Measurements from ENCODE around the gene SLC25A15.
"Not testable (repeated sequence)": the region's sequence is repeated elsewhere in the genome, so short reads cannot be mapped to it uniquely, and the experiment has no call there.

The SLC25A15 gene

DNA sequence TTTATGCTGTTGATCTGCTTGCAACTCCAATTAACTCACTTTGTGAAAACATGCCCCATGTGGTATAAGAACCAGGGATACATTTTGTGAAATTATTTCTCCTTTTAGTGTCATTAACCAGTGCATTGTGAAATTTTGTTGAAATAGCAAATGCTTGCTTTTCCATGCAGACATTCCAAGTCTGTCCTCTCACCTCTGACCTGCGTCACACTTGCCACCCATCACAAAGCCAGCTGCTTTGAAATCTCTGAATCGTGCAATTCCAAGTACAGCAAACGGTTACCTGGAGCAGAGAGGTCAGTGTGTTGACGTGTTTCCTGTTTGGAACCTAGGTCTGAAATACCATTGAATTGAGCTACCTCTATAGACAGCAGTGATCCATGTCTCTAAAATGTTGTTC, 4.9 kb upstream of the SLC25A15 start:
- TF ChIP-seq POLR2A (IDR thresholded peaks at IDR 0.05; ENCODE audit: low read depth, low read length) (no peak), POLR2AphosphoS5 (IDR thresholded peaks at IDR 0.05; ENCODE audit: low read depth, low read length) (no peak), TAF1 (IDR thresholded peaks at IDR 0.05; ENCODE audit: borderline replicate concordance, low read depth, low read length) (no peak)

GRCh38 chr13:40786568-40786996, 2.8 kb upstream of the SLC25A15 start:
- no peak for DNase-seq (ENCODE audit: insufficient read length)
- FAIRE-seq = no peak
- TF ChIP-seq POLR2AphosphoS5 (IDR thresholded peaks at IDR 0.05; ENCODE audit: low read depth, low read length) (no peak), TAF1 (IDR thresholded peaks at IDR 0.05; ENCODE audit: borderline replicate concordance, low read depth, low read length) (no peak), POLR2A (IDR thresholded peaks at IDR 0.05; ENCODE audit: low read depth, low read length) (no peak)

More for the DNA sequence above, 4.9 kb upstream of the SLC25A15 start:
- FAIRE-seq = no peak
- DNase-seq (ENCODE audit: insufficient read length) = no peak

DNA sequence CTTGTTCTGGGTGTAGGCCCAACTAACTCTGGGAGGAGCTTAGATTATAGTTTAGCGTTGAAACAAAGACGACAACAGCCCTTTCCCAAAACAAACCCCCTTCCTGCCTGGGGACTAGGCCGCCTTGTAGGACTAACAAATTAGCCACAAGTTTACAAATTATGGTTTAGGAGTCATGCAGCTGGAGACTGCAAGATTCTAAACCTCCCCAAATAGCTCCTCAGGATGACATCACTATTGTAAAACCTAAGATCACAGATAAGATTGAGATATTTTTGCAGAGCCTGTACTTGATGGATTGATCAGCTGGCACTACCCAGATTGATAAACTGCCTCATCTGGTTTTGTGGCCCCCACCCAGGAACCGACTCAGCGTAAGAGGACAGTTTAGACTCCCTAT, 2.3 kb upstream of the SLC25A15 start:
- FAIRE-seq (no peak), DNase-seq (ENCODE audit: insufficient read length) (no peak)
- no peak for TF ChIP-seq POLR2A (IDR thresholded peaks at IDR 0.05; ENCODE audit: low read depth, low read length)
- no peak for TF ChIP-seq POLR2AphosphoS5 (IDR thresholded peaks at IDR 0.05; ENCODE audit: low read depth, low read length)
- no peak for TF ChIP-seq TAF1 (IDR thresholded peaks at IDR 0.05; ENCODE audit: borderline replicate concordance, low read depth, low read length)

- FAIRE-seq; DNase-seq (ENCODE audit: insufficient read length): not testable (repeated sequence)
Measured at GRCh38 chr13:40788540-40789274, 704 bp upstream of the SLC25A15 start.

- TF ChIP-seq POLR2A (IDR thresholded peaks at IDR 0.05; ENCODE audit: low read depth, low read length) (no peak), TAF1 (IDR thresholded peaks at IDR 0.05; ENCODE audit: borderline replicate concordance, low read depth, low read length) (no peak), POLR2AphosphoS5 (IDR thresholded peaks at IDR 0.05; ENCODE audit: low read depth, low read length) (no peak)
- FAIRE-seq (no peak), DNase-seq (ENCODE audit: insufficient read length) (no peak)
Measured at GRCh38 chr13:40790154-40790616, 774 bp downstream of the SLC25A15 start.

DNA sequence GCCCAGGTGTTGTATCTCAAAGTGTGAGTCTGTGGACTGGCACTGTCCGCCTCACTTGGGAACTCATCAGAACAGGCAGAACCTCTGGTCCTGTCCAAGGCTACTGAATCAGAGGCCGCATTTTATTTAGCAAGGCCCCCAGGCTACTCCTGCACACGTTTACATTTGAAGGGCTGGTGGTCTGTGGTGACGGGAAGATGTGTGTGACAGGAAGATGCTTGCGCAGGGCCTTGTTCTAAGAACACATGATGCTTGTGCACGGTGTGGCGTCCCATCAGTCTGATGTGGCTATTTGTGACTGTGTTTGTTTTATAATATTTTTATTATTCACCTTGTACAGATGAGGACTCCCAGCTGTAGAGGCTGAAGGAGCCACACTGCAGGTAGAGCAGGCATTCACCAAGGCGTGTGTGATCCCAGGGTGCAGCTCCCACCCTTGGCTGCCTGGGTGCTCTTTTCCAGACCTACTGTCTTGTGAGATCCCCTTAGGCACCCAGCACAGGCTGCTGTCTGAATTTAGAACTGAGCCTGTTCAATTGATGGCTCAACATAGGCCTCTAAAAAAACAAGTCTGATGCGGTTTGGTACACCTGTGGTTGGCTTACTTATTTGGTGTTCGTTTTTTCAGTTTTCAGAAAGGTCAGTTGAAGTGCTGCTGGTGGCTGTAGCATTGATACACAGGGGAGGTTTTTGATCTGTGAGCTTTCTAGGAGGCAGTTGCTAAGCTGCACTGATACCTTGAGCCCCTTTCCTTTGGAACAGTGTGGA, 3.1 kb downstream of the SLC25A15 start:
- TF ChIP-seq POLR2AphosphoS5 (IDR thresholded peaks at IDR 0.05; ENCODE audit: low read depth, low read length) = no peak
- no peak for TF ChIP-seq POLR2A (IDR thresholded peaks at IDR 0.05; ENCODE audit: low read depth, low read length)
- TF ChIP-seq TAF1 (IDR thresholded peaks at IDR 0.05; ENCODE audit: borderline replicate concordance, low read depth, low read length) = no peak
- no peak for FAIRE-seq
- DNase-seq (ENCODE audit: insufficient read length) = no peak

DNA sequence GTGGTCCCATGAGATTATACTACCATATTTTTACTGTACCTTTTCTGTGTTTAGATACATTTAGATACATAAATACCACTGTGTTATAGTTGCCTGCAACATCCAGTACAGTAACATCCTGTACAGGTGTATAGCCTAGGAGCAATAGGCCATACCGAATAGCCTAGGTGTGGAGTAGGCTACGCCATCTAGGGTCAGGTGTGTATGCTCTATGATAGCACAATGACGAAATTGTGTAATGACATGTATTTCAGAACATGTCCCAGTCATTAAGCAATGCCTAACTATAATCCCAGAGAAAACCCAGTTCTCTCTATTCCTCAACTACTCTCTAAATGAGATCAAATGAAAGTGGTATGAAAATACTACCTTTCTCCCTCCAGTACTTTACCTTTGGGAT, 3.9 kb downstream of the SLC25A15 start:
- FAIRE-seq (no peak), DNase-seq (ENCODE audit: insufficient read length) (no peak)
- no peak for TF ChIP-seq POLR2AphosphoS5 (IDR thresholded peaks at IDR 0.05; ENCODE audit: low read depth, low read length)
- TF ChIP-seq POLR2A (IDR thresholded peaks at IDR 0.05; ENCODE audit: low read depth, low read length) = no peak
- TF ChIP-seq TAF1 (IDR thresholded peaks at IDR 0.05; ENCODE audit: borderline replicate concordance, low read depth, low read length) = no peak

- no peak for FAIRE-seq
- no peak for DNase-seq (ENCODE audit: insufficient read length)
- TF ChIP-seq POLR2AphosphoS5 (IDR thresholded peaks at IDR 0.05; ENCODE audit: low read depth, low read length) = no peak
- no peak for TF ChIP-seq TAF1 (IDR thresholded peaks at IDR 0.05; ENCODE audit: borderline replicate concordance, low read depth, low read length)
- no peak for TF ChIP-seq POLR2A (IDR thresholded peaks at IDR 0.05; ENCODE audit: low read depth, low read length)
Measured at GRCh38 chr13:40794414-40795368, 5.3 kb downstream of the SLC25A15 start.

DNA sequence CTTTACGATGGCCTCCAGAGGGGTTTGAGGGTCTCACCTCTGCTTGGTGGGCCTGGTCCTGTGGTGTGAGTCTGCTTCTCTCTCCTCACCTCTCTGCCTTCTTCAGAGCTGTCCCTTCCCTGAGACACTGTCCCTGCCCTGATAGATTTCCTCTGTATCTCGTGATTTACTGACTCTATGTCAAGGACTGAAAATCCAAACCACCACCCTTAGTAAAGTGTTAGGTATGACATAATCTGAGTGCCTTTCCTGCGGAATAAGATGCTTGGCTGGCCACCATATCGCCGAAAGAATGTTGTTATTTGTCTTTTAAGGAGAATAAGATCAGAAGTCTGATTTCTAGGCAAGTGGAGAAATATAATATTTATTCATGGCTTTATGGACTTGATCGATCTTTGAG, 7.2 kb downstream of the SLC25A15 start:
- DNase-seq (ENCODE audit: insufficient read length) (no peak), FAIRE-seq (no peak)
- TF ChIP-seq POLR2AphosphoS5 (IDR thresholded peaks at IDR 0.05; ENCODE audit: low read depth, low read length) = no peak
- no peak for TF ChIP-seq POLR2A (IDR thresholded peaks at IDR 0.05; ENCODE audit: low read depth, low read length)
- no peak for TF ChIP-seq TAF1 (IDR thresholded peaks at IDR 0.05; ENCODE audit: borderline replicate concordance, low read depth, low read length)

- DNase-seq (ENCODE audit: insufficient read length) = no peak
- FAIRE-seq = no peak
- TF ChIP-seq POLR2AphosphoS5 (IDR thresholded peaks at IDR 0.05; ENCODE audit: low read depth, low read length) (no peak), POLR2A (IDR thresholded peaks at IDR 0.05; ENCODE audit: low read depth, low read length) (no peak), TAF1 (IDR thresholded peaks at IDR 0.05; ENCODE audit: borderline replicate concordance, low read depth, low read length) (no peak)
Measured at GRCh38 chr13:40798380-40798779, 9.0 kb downstream of the SLC25A15 start.

DNA sequence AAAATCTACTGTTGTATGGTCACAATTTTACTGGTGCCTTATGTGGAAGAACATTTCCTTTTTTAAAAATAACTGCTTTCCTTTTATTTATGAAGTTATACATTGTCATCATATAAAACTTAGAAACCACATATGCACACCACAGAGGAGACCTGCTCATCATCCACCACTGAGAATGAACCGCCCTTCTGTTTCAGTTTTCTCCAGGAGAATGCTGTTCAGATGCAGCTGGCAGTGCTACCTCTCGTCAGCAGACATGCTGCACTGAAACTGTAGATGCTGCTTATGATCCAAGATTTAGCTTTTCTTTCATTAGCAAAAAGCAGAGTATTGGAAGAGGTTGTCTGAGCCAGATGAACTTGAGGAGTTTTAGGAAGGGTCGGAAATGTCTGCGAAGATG, 10.1 kb downstream of the SLC25A15 start:
- DNase-seq (ENCODE audit: insufficient read length) (no peak), FAIRE-seq (no peak)
- TF ChIP-seq POLR2AphosphoS5 (IDR thresholded peaks at IDR 0.05; ENCODE audit: low read depth, low read length) = no peak
- TF ChIP-seq POLR2A (IDR thresholded peaks at IDR 0.05; ENCODE audit: low read depth, low read length) = no peak
- TF ChIP-seq TAF1 (IDR thresholded peaks at IDR 0.05; ENCODE audit: borderline replicate concordance, low read depth, low read length) = no peak

All from GM12892 (cell line).